ENCODE results near the gene FOXO1.

FOXO1 gene

DNA sequence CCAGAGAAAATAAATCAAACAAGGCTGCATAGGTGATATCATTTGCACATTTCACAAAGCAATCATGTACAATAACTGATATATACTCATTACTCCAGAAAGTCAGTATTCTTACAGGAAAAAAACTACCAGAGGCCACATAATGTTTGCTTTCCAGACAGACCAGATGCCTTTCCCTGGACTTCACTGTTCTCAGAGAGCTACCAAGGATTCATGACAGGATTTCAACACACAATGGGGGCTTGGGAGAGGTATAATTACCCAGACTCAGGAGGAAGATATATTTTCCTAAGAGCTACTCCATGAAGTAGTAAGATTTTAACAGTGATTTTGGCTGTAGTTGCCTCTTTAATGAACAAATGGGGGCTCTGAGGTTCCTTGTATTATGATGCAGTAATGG, 110.0 kb downstream of the FOXO1 start:
- no peak for DNase-seq (ENCODE audit: low read depth)
- no peak overlapping the region for H3K4me3 ChIP-seq (ENCODE audit: low read depth, low read length)
- TF ChIP-seq, protein P1, sequence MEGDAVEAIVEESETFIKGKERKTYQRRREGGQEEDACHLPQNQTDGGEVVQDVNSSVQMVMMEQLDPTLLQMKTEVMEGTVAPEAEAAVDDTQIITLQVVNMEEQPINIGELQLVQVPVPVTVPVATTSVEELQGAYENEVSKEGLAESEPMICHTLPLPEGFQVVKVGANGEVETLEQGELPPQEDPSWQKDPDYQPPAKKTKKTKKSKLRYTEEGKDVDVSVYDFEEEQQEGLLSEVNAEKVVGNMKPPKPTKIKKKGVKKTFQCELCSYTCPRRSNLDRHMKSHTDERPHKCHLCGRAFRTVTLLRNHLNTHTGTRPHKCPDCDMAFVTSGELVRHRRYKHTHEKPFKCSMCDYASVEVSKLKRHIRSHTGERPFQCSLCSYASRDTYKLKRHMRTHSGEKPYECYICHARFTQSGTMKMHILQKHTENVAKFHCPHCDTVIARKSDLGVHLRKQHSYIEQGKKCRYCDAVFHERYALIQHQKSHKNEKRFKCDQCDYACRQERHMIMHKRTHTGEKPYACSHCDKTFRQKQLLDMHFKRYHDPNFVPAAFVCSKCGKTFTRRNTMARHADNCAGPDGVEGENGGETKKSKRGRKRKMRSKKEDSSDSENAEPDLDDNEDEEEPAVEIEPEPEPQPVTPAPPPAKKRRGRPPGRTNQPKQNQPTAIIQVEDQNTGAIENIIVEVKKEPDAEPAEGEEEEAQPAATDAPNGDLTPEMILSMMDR (IDR thresholded peaks at IDR 0.05; ENCODE audit: insufficient read depth, low read depth, low read length, missing control alignments), result no peak

DNA sequence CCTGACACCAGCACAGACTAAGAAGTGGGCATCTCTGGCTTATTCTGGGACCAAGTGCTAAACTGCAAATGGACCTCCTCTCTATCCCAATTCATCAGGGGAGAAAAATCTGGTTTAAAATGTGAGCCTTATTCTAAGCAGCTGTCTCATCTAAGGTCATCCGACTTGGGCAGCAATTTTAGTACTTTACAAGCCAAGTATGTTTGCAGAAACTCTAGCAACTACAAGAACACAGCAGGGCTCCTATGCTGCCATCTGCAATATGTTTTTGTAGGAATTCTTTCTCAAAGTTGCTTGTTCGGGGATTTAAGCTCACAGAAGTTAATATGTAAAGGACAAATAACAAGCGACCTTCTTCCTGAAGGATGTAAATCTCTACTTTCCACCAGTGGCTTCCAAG, 113.1 kb downstream of the FOXO1 start:
- H3K4me3 ChIP-seq (ENCODE audit: low read depth, low read length), result no peak overlapping the region
- no peak for DNase-seq (ENCODE audit: low read depth)
- TF ChIP-seq, protein P1 (IDR thresholded peaks at IDR 0.05; ENCODE audit: insufficient read depth, low read depth, low read length, missing control alignments), result no peak

DNA sequence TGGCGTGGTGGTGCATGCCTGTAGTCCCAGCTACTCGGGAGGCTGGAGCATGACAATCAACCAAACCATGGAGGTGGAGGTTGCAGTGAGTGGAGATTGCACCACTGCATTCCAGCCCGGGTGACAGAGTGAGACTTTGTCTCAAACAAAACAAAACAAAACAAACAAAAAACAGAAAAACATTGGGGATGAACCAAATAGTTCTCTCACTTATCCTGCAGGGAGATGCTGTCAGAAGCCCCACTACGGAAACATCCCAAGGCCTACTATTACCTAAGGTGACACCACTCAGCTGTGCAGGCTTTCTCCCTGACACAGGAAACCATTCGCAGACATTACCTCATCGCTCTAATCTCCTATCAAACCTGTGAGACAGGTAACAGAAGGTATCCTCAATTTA, 113.5 kb downstream of the FOXO1 start:
- no peak overlapping the region for H3K4me3 ChIP-seq (ENCODE audit: low read depth, low read length)
- DNase-seq (ENCODE audit: low read depth), result no peak
- TF ChIP-seq, protein P1 (IDR thresholded peaks at IDR 0.05; ENCODE audit: insufficient read depth, low read depth, low read length, missing control alignments), result no peak

DNA sequence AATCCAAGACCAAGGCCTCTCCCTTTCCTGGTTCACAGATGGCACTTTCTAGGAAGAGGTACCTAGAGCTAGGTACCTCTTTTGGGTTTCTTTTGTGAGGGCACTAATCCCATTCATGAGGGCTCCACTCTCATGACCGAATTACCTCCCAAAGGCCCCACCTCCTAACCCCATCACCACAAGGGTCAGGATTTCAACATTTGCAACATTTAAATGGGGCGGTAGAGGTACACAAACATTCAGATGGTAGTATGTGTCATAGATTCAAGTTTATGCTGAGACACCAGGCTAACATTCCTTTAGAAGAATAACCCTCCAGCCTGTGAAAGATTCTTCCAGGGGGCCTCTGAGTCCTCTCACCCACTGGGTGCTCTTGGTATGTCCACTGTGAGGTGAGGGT, 116.3 kb downstream of the FOXO1 start:
- no peak overlapping the region for H3K4me3 ChIP-seq (ENCODE audit: low read depth, low read length)
- no peak for DNase-seq (ENCODE audit: low read depth)
- TF ChIP-seq, protein P1 (IDR thresholded peaks at IDR 0.05; ENCODE audit: insufficient read depth, low read depth, low read length, missing control alignments), result no peak

DNA sequence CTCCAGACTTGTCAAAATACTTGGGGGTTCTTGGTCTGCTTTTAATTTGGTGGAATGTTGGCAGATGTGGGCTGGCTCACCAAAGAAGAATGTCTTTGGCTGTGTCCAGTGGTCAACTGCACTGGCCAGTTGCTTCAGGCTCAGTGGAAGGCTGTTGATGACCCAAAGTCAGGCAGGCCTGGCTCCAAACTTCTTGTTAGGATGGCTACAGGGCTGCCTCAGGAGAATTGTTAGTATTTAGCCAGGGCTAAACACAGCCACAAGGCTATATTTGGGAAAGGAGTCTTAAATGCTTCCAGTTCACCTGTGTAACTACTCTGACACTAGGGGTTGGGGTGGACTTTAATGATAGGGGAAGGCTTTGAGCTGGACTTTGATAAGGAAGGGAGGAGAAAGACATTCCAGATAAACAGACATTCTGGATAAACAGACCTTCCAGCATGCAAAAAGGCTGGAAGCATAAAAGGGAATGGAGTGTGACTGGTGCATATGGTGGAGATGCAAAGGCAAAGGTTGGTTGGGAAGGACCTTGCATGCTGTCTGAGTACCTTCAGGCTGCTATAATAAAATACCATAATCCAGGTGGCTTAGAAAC, 116.8 kb downstream of the FOXO1 start:
- TF ChIP-seq, protein P1 (IDR thresholded peaks at IDR 0.05; ENCODE audit: insufficient read depth, low read depth, low read length, missing control alignments), result no peak
- DNase-seq (ENCODE audit: low read depth), result no peak
- H3K4me3 ChIP-seq (ENCODE audit: low read depth, low read length), result no peak overlapping the region

DNA sequence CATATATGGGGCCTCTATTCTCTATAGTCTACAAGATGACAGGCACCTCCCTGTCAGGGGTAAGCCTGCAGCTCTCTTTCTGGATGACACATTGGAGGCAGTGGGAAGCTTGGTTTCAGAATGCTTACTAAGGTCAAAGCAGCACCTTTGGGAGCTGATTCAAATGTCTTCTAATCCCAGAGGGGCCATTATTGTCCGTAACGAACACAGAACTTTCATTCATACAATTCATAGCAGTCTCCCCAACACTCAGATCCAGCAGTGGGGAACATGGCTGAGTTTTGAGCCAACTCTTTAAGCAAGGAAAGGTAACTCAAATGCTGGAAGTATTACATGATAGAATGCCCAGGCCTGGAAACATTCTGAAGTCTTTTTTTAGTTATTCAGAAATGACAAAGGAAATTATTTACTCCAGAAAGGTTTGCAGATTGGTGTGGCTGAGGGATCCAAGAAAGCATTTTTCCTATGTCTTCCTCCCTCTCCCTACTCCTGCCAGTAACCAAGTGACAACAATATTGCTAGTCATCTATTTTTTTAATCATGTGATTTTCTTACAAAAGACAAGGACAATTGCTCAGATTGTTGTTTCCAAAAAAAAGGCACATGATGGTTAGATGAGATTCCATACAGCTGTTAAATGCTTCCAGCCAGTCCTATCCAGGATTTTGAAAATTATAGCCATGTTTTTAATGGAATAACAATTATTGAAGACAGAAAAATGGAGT, 118.7 kb downstream of the FOXO1 start:
- TF ChIP-seq, protein P1 (IDR thresholded peaks at IDR 0.05; ENCODE audit: insufficient read depth, low read depth, low read length, missing control alignments), result no peak
- H3K4me3 ChIP-seq (ENCODE audit: low read depth, low read length), result no peak overlapping the region
- no peak for DNase-seq (ENCODE audit: low read depth)

DNA sequence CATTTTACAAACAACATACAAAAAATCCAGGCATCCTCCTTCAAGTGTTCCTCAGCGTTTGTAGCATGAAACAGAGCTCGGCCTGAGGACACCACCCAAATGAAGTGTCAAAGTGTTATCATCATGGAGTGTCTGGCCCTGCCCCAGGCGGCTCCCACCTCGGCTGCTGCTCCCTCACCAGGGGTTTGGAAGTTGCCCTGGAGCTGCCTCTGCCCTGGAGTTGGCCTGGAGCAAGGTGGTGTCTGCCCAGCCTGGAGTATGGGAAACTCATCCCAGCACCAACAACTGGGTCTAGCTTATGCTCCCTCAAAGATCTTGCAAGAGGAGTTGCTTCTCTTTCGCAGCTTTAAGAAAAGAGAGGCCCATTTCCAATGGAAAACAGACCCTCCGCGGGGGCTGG, 120.4 kb downstream of the FOXO1 start:
- no peak for DNase-seq (ENCODE audit: low read depth)
- no peak overlapping the region for H3K4me3 ChIP-seq (ENCODE audit: low read depth, low read length)
- TF ChIP-seq, protein P1 (IDR thresholded peaks at IDR 0.05; ENCODE audit: insufficient read depth, low read depth, low read length, missing control alignments), result no peak
